Lower leg skin (tissue), 4 donors: ENCODE results near the gene MCRIP1. TPM values are rescaled to one million over a fixed set of nuclear protein-coding genes. Genes with fewer than 3 reads are reported as not detected.
A peak's percentile ranks its signal among the peaks of the same experiment; 100 is the strongest.

Experiments used
- DNase-seq, 2 donors: peaks; one replicate each; pipeline ENCODE4 v3.0.0-alpha.2; 2019; ENCODE audit warnings: low spot score in 2 of 2
- H3K4me3 ChIP-seq: fragments of 200-600 bp; sonication (generic); 2 replicates; pipeline ENCODE4 v1.5.1; 2017; ENCODE audit warnings: mild to moderate bottlenecking, low read depth; ENCODE audit not compliant: poor library complexity, severe bottlenecking
- POLR2A ChIP-seq, 2 donors: fragments of 450-650 bp; IDR thresholded peaks; one replicate each; pipeline ENCODE4 v1.6.1; 2016 to 2017; ENCODE audit warnings: antibody characterized with exemption in 2 of 2, mild to moderate bottlenecking in 1 of 2, moderate library complexity in 1 of 2
- whole genome bisulfite sequencing, 2 donors: methylation state at CpG; one replicate each; pipeline ENCODE4 v1.1.5; 2018; 5-methylcytosine and 5-hydroxymethylcytosine counted together
- intact Hi-C: fragments of 100-400 bp; cut with DNase I; formaldehyde crosslinking; loops from one replicate; pipeline ENCODE4 v1.15.0; 2023; ENCODE audit warnings: low total_unique reads
- total RNA-seq, 4 donors: library from RNA; depleted of rRNA; stranded (reverse); fragments of >200 nt; gene quantifications; one replicate each; pipeline ENCODE4 v1.1.0, GENCODE V29; 2016
- TF ChIP-seq, protein P1 (sequence below), 3 donors: fragments of 450-650 bp; IDR thresholded peaks; one replicate each; pipeline ENCODE4 v1.5.1; 2016; ENCODE audit warnings: antibody characterized with exemption in 3 of 3, mild to moderate bottlenecking in 3 of 3, moderate library complexity in 2 of 3

Gene MCRIP1
- total RNA-seq, 4 donors from 2014 or later = 21.6 to 41.0 (median 28.8) TPM

DNA sequence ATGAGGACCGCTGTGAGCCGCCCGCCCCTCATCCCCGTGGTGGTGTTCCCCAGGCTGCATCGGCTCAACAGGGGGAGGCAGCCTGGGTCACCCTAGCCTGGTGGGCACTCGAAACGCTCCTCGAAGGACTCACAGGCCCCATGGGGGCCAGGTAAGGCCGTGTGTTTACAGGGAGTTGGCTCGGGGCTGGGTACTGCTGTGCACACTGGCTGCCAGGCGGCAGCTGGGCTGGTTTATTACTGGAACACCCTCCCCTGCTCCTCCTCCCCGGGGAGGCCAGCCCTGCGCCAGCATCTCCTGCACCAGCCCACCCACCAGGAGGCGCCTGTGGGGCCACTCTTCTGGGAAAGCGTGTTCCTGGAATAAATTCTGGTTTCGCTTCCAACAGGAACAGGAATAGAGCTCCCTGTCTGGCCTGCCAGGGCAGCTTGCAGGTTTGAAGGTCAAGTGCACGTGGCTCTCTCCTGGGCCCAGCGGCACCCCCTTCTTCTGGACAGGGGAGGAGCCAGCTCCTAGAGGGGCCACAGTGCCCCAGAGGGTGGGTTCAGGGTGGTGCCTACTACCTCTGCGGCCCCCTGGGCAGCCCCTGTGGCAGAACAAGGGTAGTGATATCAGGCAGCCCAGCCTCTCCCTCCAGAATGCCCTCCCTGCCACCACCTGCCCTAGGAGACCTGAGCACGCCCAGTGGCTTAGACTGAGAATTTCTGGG, 11.3 kb downstream of the MCRIP1 start:
- DNase-seq = peak; percentile 72 to 94
- WGBS, 2 donors = 24 to 34% methylated on average over 15 to 18 of the region's 20 CpGs
- intact Hi-C loops = no loop called here
- no peak for TF ChIP-seq POLR2A (IDR thresholded peaks at IDR 0.05)
- TF ChIP-seq, protein P1, sequence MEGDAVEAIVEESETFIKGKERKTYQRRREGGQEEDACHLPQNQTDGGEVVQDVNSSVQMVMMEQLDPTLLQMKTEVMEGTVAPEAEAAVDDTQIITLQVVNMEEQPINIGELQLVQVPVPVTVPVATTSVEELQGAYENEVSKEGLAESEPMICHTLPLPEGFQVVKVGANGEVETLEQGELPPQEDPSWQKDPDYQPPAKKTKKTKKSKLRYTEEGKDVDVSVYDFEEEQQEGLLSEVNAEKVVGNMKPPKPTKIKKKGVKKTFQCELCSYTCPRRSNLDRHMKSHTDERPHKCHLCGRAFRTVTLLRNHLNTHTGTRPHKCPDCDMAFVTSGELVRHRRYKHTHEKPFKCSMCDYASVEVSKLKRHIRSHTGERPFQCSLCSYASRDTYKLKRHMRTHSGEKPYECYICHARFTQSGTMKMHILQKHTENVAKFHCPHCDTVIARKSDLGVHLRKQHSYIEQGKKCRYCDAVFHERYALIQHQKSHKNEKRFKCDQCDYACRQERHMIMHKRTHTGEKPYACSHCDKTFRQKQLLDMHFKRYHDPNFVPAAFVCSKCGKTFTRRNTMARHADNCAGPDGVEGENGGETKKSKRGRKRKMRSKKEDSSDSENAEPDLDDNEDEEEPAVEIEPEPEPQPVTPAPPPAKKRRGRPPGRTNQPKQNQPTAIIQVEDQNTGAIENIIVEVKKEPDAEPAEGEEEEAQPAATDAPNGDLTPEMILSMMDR (IDR thresholded peaks at IDR 0.05) = peak in 1 of 3 donors; percentile 67
- no peak overlapping the region for H3K4me3 ChIP-seq

GRCh38 chr17:81821147-81821546, 11.9 kb downstream of the MCRIP1 start:
- no peak for DNase-seq
- no peak for TF ChIP-seq POLR2A (IDR thresholded peaks at IDR 0.05)
- TF ChIP-seq, protein P1 (IDR thresholded peaks at IDR 0.05) = no peak
- WGBS, 2 donors = 71 to 73% methylated on average over 7 to 8 of the region's 8 CpGs
- intact Hi-C loops = no loop called here
- no peak overlapping the region for H3K4me3 ChIP-seq

DNA sequence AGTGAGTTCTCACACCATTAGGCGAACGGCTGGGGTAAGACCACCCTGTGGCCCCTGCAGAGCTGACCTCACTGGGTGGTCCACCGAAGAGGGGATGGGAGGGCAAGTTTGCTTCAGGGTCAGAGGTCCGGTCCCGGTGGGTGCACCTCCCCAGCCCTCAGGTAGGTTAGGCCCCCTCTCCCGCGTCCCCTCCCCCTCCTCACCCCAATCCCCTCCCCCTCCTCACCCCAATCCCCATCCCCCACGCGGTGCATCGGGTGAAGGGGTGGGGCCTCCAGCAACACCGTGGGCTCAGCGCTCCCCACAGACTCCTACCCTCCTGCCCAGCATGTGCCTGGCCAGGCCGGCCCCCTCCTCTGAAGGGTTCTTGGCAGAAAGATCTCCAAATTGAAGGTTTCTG, 13.4 kb downstream of the MCRIP1 start:
- DNase-seq = no peak
- 44 to 73% methylated on average over 5 to 11 of the region's 13 CpGs for WGBS, 2 donors
- TF ChIP-seq, protein P1 (IDR thresholded peaks at IDR 0.05) = no peak
- TF ChIP-seq POLR2A (IDR thresholded peaks at IDR 0.05) = no peak
- no peak overlapping the region for H3K4me3 ChIP-seq
- intact Hi-C loops = no loop called here

- H3K4me3 ChIP-seq = no peak overlapping the region
- intact Hi-C loops = no loop called here
- TF ChIP-seq POLR2A (IDR thresholded peaks at IDR 0.05) = no peak
- TF ChIP-seq, protein P1 (IDR thresholded peaks at IDR 0.05) = no peak
- 58 to 62% methylated on average over 7 of the region's 7 CpGs for WGBS, 2 donors
- no peak for DNase-seq
Measured at GRCh38 chr17:81817758-81818147, 15.3 kb downstream of the MCRIP1 start.

- 17 to 40% methylated on average over 2 of the region's 2 CpGs for WGBS, 2 donors
- TF ChIP-seq POLR2A (IDR thresholded peaks at IDR 0.05) = no peak
- TF ChIP-seq, protein P1 (IDR thresholded peaks at IDR 0.05) = no peak
- intact Hi-C loops = no loop called here
- DNase-seq = no peak
- H3K4me3 ChIP-seq = no peak overlapping the region
Measured at GRCh38 chr17:81815646-81815986, 17.5 kb downstream of the MCRIP1 start.
